ENCODE results near the gene RASSF1. TPM values are rescaled to one million over a fixed set of nuclear protein-coding genes. Genes with fewer than 3 reads are reported as not detected.
A peak's percentile ranks its signal among the peaks of the same experiment; 100 is the strongest.

The RASSF1 gene, protein sequence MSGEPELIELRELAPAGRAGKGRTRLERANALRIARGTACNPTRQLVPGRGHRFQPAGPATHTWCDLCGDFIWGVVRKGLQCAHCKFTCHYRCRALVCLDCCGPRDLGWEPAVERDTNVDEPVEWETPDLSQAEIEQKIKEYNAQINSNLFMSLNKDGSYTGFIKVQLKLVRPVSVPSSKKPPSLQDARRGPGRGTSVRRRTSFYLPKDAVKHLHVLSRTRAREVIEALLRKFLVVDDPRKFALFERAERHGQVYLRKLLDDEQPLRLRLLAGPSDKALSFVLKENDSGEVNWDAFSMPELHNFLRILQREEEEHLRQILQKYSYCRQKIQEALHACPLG
- total RNA-seq (10 to 100 TPM; 41.6 to 43.2 TPM), polyA plus RNA-seq (10 to 100 TPM; 33.6 to 42.3 TPM)
- long read RNA-seq, donor 1, transcript RASSF1-201 (5 exons, 1,757 nt): major isoform, 151 of 275 reads
- long read RNA-seq, donor 1, transcript RASSF1-210 (5 exons, 1,842 nt): minor isoform, 16 of 275 reads
- long read RNA-seq, donor 1, transcript RASSF1-203 (6 exons, 1,923 nt): minor isoform, 54 of 275 reads
- long read RNA-seq, donor 1, partial matches to known transcripts: 17 of 275 reads
- long read RNA-seq, donor 1, other reads (novel, unspliced or antisense): 35 of 275 reads
- long read RNA-seq, donor 2, transcript RASSF1-206 (2 exons, 2,060 nt): minor isoform, 6 of 63 reads
- long read RNA-seq, donor 2, transcript RASSF1-203 (6 exons, 1,923 nt): minor isoform, 8 of 63 reads
- long read RNA-seq, donor 2, transcript RASSF1-201 (5 exons, 1,757 nt): major isoform, 27 of 63 reads
- long read RNA-seq, donor 2, partial matches to known transcripts: 3 of 63 reads
- long read RNA-seq, donor 2, other reads (novel, unspliced or antisense): 18 of 63 reads

DNA sequence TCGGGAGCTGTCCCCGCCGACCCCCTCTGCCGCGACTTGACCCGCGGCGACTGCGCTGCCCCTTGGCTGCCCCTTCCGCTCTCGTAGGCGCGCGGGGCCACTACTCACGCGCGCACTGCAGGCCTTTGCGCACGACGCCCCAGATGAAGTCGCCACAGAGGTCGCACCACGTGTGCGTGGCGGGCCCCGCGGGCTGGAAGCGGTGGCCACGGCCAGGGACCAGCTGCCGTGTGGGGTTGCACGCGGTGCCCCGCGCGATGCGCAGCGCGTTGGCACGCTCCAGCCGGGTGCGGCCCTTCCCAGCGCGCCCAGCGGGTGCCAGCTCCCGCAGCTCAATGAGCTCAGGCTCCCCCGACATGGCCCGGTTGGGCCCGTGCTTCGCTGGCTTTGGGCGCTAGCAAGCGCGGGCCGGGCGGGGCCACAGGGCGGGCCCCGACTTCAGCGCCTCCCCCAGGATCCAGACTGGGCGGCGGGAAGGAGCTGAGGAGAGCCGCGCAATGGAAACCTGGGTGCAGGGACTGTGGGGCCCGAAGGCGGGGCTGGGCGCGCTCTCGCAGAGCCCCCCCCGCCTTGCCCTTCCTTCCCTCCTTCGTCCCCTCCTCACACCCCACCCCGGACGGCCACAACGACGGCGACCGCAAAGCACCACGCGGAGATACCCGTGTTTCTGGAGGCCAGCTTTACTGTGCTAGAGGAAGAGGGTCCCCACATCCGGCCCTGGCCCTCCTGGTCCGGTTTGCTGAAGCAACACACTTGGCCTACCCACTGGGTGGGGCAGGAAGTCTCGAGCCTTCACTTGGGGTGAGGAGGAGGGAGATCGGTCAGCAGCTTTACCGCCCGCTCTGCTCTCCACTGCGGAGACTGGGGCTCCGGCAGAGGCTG lies at the start of gene RASSF1:
RASSF1 (minus strand) TSS at position 389 of the 882 bp plus-strand sequence; CDS start at position 358, 31 bp downstream.
- H3K27me3 ChIP-seq (ENCODE audit: control insufficient read depth in 1 of 2, insufficient read depth in 2 of 2, low read length in 1 of 2): no peaks in the 10 kb centered on the region
- intact Hi-C loops (cut with DNase I): no loop called here
- H3K9me3 ChIP-seq (ENCODE audit: control insufficient read depth, low read length): no peaks in the 10 kb centered on the region
- peak within 1 kb of the TSS in 1 of 2 donors; percentile 2 for H3K27ac ChIP-seq (ENCODE audit: low read depth in 1 of 2, low read length in 2 of 2)
- H3K4me3 ChIP-seq (ENCODE audit: low read length in 2 of 2): peak within 1 kb of the TSS in 1 of 2 donors; percentile 39
- 5% methylated on average over 82 to 85 of the region's 85 CpGs for WGBS, 2 donors
- DNase-seq: peak; percentile 89 to 93
- H3K36me3 ChIP-seq (ENCODE audit: control insufficient read depth in 1 of 2, insufficient read depth in 2 of 2, low read length in 1 of 2): no peaks in the 10 kb centered on the region
- H3K4me1 ChIP-seq (ENCODE audit: control insufficient read depth in 1 of 2, insufficient read depth in 2 of 2, low read length in 2 of 2): no peaks in the 10 kb centered on the region
- ATAC-seq (ENCODE audit: low FRiP score): peak; percentile 68

DNA sequence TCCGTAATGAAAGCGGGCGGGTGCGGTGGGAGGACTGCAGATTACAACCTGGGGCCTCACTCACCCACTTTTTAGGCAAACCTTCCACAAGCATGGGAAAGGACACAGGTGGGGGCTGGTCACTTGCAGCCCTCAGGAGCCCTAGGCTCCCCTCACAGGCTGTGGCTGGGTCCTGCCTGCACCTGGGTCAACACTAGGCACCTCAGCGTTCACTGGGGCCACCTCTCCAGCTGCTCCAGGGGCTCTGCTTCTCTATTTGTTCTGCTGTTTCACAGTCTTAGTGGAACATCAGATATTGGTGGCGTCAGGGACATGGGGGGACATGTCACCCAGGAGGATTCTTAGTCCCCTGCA lies 48.8 kb upstream of the RASSF1 start:
- H3K27ac ChIP-seq (ENCODE audit: low read depth in 1 of 2, low read length in 2 of 2): no peak overlapping the region
- 92 to 96% methylated on average over 6 of the region's 6 CpGs for WGBS, 2 donors
- no peaks in the 10 kb centered on the region for H3K27me3 ChIP-seq (ENCODE audit: control insufficient read depth in 1 of 2, insufficient read depth in 2 of 2, low read length in 1 of 2)
- intact Hi-C loops (cut with DNase I): loop anchor here in 1 of 2 donors (10.0 kb wide), 1 partner anchor 85 kb away; no protein-coding TSS in a partner anchor
- DNase-seq (no peak), ATAC-seq (ENCODE audit: low FRiP score) (no peak)
- H3K9me3 ChIP-seq (ENCODE audit: control insufficient read depth, low read length): no peaks in the 10 kb centered on the region
- H3K4me3 ChIP-seq (ENCODE audit: low read length in 2 of 2): no peak overlapping the region
- H3K36me3 ChIP-seq (ENCODE audit: control insufficient read depth in 1 of 2, insufficient read depth in 2 of 2, low read length in 1 of 2): no peaks in the 10 kb centered on the region
- no peaks in the 10 kb centered on the region for H3K4me1 ChIP-seq (ENCODE audit: control insufficient read depth in 1 of 2, insufficient read depth in 2 of 2, low read length in 2 of 2)

DNA sequence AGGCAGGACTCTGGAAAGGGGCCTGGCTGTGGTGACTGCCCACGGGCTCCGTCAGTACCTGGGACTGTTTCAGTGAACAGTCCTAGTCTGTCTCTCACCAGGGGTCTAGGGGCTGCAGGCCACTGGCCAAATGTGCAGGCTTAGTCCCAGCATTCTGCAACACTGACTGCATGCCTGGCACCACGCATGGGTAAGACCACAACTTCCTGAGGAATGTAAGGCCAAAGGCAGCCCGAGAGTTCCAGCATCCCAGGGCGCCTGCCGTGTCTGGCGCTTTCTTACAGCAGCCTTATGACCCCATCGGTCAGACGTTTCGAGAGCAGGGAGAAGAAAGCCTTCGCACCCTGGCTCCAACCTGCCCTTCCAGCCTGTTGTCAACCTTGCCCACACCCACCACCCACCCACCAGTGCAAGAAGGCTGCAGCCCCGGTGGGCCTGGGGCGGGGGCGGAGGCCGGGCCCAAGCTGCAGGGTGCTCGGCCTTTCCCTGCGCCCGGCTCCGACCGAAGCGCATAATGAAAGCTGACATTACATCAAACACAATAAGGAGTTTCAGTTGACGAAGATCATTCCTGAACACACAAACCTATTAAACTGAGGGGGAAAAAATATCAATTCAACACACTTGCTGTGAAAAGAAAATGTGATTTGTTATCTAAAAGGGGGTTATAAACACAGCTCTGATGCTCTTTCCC lies 48.2 kb upstream of the RASSF1 start:
- H3K27ac ChIP-seq (ENCODE audit: low read depth in 1 of 2, low read length in 2 of 2): no peak overlapping the region
- H3K9me3 ChIP-seq (ENCODE audit: control insufficient read depth, low read length): no peaks in the 10 kb centered on the region
- no peak for ATAC-seq (ENCODE audit: low FRiP score)
- intact Hi-C loops (cut with DNase I): loop anchor here in 1 of 2 donors (10.0 kb wide), 1 partner anchor 86 kb away; no protein-coding TSS in a partner anchor
- no peaks in the 10 kb centered on the region for H3K4me1 ChIP-seq (ENCODE audit: control insufficient read depth in 1 of 2, insufficient read depth in 2 of 2, low read length in 2 of 2)
- 86 to 87% methylated on average over 22 of the region's 22 CpGs for WGBS, 2 donors
- no peak for DNase-seq
- no peaks in the 10 kb centered on the region for H3K36me3 ChIP-seq (ENCODE audit: control insufficient read depth in 1 of 2, insufficient read depth in 2 of 2, low read length in 1 of 2)
- no peaks in the 10 kb centered on the region for H3K27me3 ChIP-seq (ENCODE audit: control insufficient read depth in 1 of 2, insufficient read depth in 2 of 2, low read length in 1 of 2)
- H3K4me3 ChIP-seq (ENCODE audit: low read length in 2 of 2): no peak overlapping the region

- Histone ChIP-seq H3K9me3 (ENCODE audit: control insufficient read depth, low read length) (no peaks in the 10 kb centered on the region), H3K4me3 (ENCODE audit: low read length in 2 of 2) (no peak overlapping the region), H3K4me1 (ENCODE audit: control insufficient read depth in 1 of 2, insufficient read depth in 2 of 2, low read length in 2 of 2) (no peaks in the 10 kb centered on the region), H3K36me3 (ENCODE audit: control insufficient read depth in 1 of 2, insufficient read depth in 2 of 2, low read length in 1 of 2) (no peaks in the 10 kb centered on the region), H3K27me3 (ENCODE audit: control insufficient read depth in 1 of 2, insufficient read depth in 2 of 2, low read length in 1 of 2) (no peaks in the 10 kb centered on the region), H3K27ac (ENCODE audit: low read depth in 1 of 2, low read length in 2 of 2) (no peak overlapping the region)
- intact Hi-C loops (cut with DNase I): loop anchor here in 1 of 2 donors (10.0 kb wide), 1 partner anchor 87 kb away; no protein-coding TSS in a partner anchor
- DNase-seq: no peak
- no peak for ATAC-seq (ENCODE audit: low FRiP score)
- WGBS, 2 donors: 85 to 90% methylated on average over 24 to 25 of the region's 25 CpGs
Measured at GRCh38 chr3:50388016-50388719, 47.5 kb upstream of the RASSF1 start.

DNA sequence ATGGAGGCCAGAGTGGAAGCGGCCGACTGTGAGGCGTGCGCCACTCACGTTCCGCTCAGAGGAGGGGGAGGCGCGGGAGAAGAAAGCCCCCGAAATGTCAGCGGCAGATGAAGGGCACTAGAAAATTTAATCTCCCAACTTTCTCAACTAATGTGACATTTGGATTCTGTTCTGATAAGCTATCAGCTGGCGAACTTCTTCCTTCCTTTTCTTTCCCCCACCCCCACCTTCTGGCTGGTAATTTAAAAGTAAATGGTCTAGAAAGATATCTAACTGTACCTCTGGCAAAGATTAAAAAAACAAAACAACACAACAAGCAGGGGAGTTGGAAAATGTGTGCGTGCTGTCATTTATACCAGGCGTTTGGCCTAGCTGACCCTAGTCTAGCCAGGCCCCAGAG lies 45.1 kb upstream of the RASSF1 start:
- Histone ChIP-seq H3K4me1 (ENCODE audit: control insufficient read depth in 1 of 2, insufficient read depth in 2 of 2, low read length in 2 of 2) (no peaks in the 10 kb centered on the region), H3K27ac (ENCODE audit: low read depth in 1 of 2, low read length in 2 of 2) (no peak overlapping the region), H3K4me3 (ENCODE audit: low read length in 2 of 2) (no peak overlapping the region), H3K36me3 (ENCODE audit: control insufficient read depth in 1 of 2, insufficient read depth in 2 of 2, low read length in 1 of 2) (no peaks in the 10 kb centered on the region), H3K27me3 (ENCODE audit: control insufficient read depth in 1 of 2, insufficient read depth in 2 of 2, low read length in 1 of 2) (no peaks in the 10 kb centered on the region), H3K9me3 (ENCODE audit: control insufficient read depth, low read length) (no peaks in the 10 kb centered on the region)
- DNase-seq (no peak), ATAC-seq (ENCODE audit: low FRiP score) (no peak)
- intact Hi-C loops (cut with DNase I): loop anchor here in 1 of 2 donors (10.0 kb wide), 1 partner anchor 89 kb away; no protein-coding TSS in a partner anchor
- WGBS, 2 donors: 90 to 95% methylated on average over 13 of the region's 13 CpGs

- 91 to 93% methylated on average over 6 of the region's 6 CpGs for whole genome bisulfite sequencing, 2 donors
- no peak for ATAC-seq (ENCODE audit: low FRiP score)
- Histone ChIP-seq H3K9me3 (ENCODE audit: control insufficient read depth, low read length) (no peaks in the 10 kb centered on the region), H3K36me3 (ENCODE audit: control insufficient read depth in 1 of 2, insufficient read depth in 2 of 2, low read length in 1 of 2) (no peaks in the 10 kb centered on the region), H3K4me1 (ENCODE audit: control insufficient read depth in 1 of 2, insufficient read depth in 2 of 2, low read length in 2 of 2) (no peaks in the 10 kb centered on the region), H3K27ac (ENCODE audit: low read depth in 1 of 2, low read length in 2 of 2) (no peak overlapping the region), H3K4me3 (ENCODE audit: low read length in 2 of 2) (no peak overlapping the region), H3K27me3 (ENCODE audit: control insufficient read depth in 1 of 2, insufficient read depth in 2 of 2, low read length in 1 of 2) (no peaks in the 10 kb centered on the region)
- intact Hi-C loops (cut with DNase I): loop anchor here in 1 of 2 donors (10.0 kb wide), 1 partner anchor 91 kb away; no protein-coding TSS in a partner anchor
- DNase-seq: no peak
Measured at GRCh38 chr3:50383750-50384149, 43.1 kb upstream of the RASSF1 start.

GRCh38 chr3:50382722-50383121 lies 42.1 kb upstream of the RASSF1 start:
- ATAC-seq (ENCODE audit: low FRiP score) (no peak), DNase-seq (no peak)
- H3K36me3 ChIP-seq (ENCODE audit: control insufficient read depth in 1 of 2, insufficient read depth in 2 of 2, low read length in 1 of 2): no peaks in the 10 kb centered on the region
- H3K27ac ChIP-seq (ENCODE audit: low read depth in 1 of 2, low read length in 2 of 2): no peak overlapping the region
- no peak overlapping the region for H3K4me3 ChIP-seq (ENCODE audit: low read length in 2 of 2)
- H3K4me1 ChIP-seq (ENCODE audit: control insufficient read depth in 1 of 2, insufficient read depth in 2 of 2, low read length in 2 of 2): no peaks in the 10 kb centered on the region
- intact Hi-C loops (cut with DNase I): loop anchor here in 1 of 2 donors (10.0 kb wide), 1 partner anchor 92 kb away; no protein-coding TSS in a partner anchor
- H3K9me3 ChIP-seq (ENCODE audit: control insufficient read depth, low read length): no peaks in the 10 kb centered on the region
- 85 to 88% methylated on average over 12 of the region's 12 CpGs for WGBS, 2 donors
- no peaks in the 10 kb centered on the region for H3K27me3 ChIP-seq (ENCODE audit: control insufficient read depth in 1 of 2, insufficient read depth in 2 of 2, low read length in 1 of 2)

Measured in aorta (tissue), 5 donors.